HepG2 (cell line): ENCODE measurements around the gene MBD2. TPM values are rescaled to one million over a fixed set of nuclear protein-coding genes. Genes with fewer than 3 reads are reported as not detected.

Experiments
- ATAD3A ChIP-seq: sonication (generic); formaldehyde crosslinking; IDR thresholded peaks from 2 replicates; pipeline ENCODE4 v1.4.0; 2020; ENCODE audit warnings: missing genetic modification reagents
- ETS1 ChIP-seq: sonication (generic); formaldehyde crosslinking; IDR thresholded peaks from 2 replicates; pipeline ENCODE4 v1.4.0; 2020; ENCODE audit warnings: missing genetic modification reagents
- KIAA2018 ChIP-seq: sonication (generic); formaldehyde crosslinking; IDR thresholded peaks from 2 replicates; pipeline ENCODE4 v1.5.0; 2020; ENCODE audit warnings: mild to moderate bottlenecking, missing genetic modification reagents, borderline replicate concordance
- PHF5A ChIP-seq: IDR thresholded peaks from one replicate; pipeline ENCODE4 v1.6.1; 2018; ENCODE audit warnings: low read depth, missing genetic modification reagents; ENCODE audit not compliant: unreplicated experiment
- TAF15 ChIP-seq: fragments of 200-400 bp; formaldehyde crosslinking; IDR thresholded peaks from one replicate; pipeline ENCODE4 v1.6.1; 2018; ENCODE audit warnings: mild to moderate bottlenecking, low read depth, low read length; ENCODE audit not compliant: poor library complexity, severe bottlenecking
- THAP8 ChIP-seq: sonication (generic); formaldehyde crosslinking; IDR thresholded peaks from 2 replicates; pipeline ENCODE4 v1.5.1; 2020; ENCODE audit warnings: missing genetic modification reagents, mild to moderate bottlenecking, borderline replicate concordance
- YEATS2 ChIP-seq: sonication (generic); formaldehyde crosslinking; IDR thresholded peaks from 2 replicates; pipeline ENCODE4 v1.4.0; 2020; ENCODE audit warnings: missing genetic modification reagents, borderline replicate concordance
- ZBTB7B ChIP-seq: sonication (generic); formaldehyde crosslinking; IDR thresholded peaks from 2 replicates; pipeline ENCODE4 v1.4.0; 2020; ENCODE audit warnings: missing genetic modification reagents
- ZFP36 ChIP-seq: fragments of 150-350 bp; IDR thresholded peaks from 2 replicates; pipeline ENCODE4 v1.6.1; 2018; ENCODE audit warnings: borderline replicate concordance, low read length, low read depth; ENCODE audit not compliant: partially characterized antibody
- ZNF205 ChIP-seq: IDR thresholded peaks from 2 replicates; pipeline ENCODE4 v1.6.1; 2018; ENCODE audit warnings: missing biosample characterization, missing genetic modification reagents
- ZNF382 ChIP-seq: sonication (generic); formaldehyde crosslinking; IDR thresholded peaks from 2 replicates; pipeline ENCODE4 v1.5.0; 2020; ENCODE audit warnings: missing genetic modification reagents, mild to moderate bottlenecking, borderline replicate concordance
- ZNF503 ChIP-seq: sonication (generic); formaldehyde crosslinking; IDR thresholded peaks from 2 replicates; pipeline ENCODE4 v1.4.0; 2020; ENCODE audit warnings: missing genetic modification reagents
- ZNF713 ChIP-seq: sonication (generic); formaldehyde crosslinking; IDR thresholded peaks from 2 replicates; pipeline ENCODE4 v1.4.0; 2020; ENCODE audit warnings: mild to moderate bottlenecking, missing genetic modification reagents
- ZNF766 ChIP-seq: sonication (generic); formaldehyde crosslinking; IDR thresholded peaks from 2 replicates; pipeline ENCODE4 v1.5.0; 2020; ENCODE audit warnings: missing genetic modification reagents, borderline replicate concordance
- ZNF770 ChIP-seq: sonication (generic); formaldehyde crosslinking; IDR thresholded peaks from 2 replicates; pipeline ENCODE4 v1.5.0; 2020; ENCODE audit warnings: mild to moderate bottlenecking, missing genetic modification reagents
- ZSCAN12 ChIP-seq: sonication (generic); formaldehyde crosslinking; IDR thresholded peaks from 2 replicates; pipeline ENCODE4 v1.9.0; 2021; ENCODE audit warnings: mild to moderate bottlenecking, missing genetic modification reagents
- polyA plus RNA-seq, 8 experiments: library from polyadenylated mRNA; depleted of rRNA in 3 of 8; stranded (reverse) in 7 of 8; unstranded in 1 of 8; fragments of >200 nt; fragmentation: Illumina TruSeq in 4 of 8; extraction: Trizol in 4 of 8; gene quantifications; 2 replicates each; pipeline versions ENCODE4 v1.2.1 to v1.2.3, GENCODE V29; 2011 to 2016; ENCODE audit warnings: low read depth in 4 of 8, missing spikeins in 1 of 8, mixed read lengths in 1 of 8; ENCODE audit not compliant: insufficient read depth in 1 of 8
- total RNA-seq, 5 experiments: library from RNA; depleted of rRNA; stranded (reverse); fragments of >200 nt; fragmentation: Illumina TruSeq; extraction: Trizol; gene quantifications; 2 replicates each; pipeline ENCODE4 v1.2.3, GENCODE V29; 2016; ENCODE audit warnings: low read depth in 1 of 5

The MBD2 gene
- total and polyA plus RNA-seq, 2 of the 13 experiments (the other 11 are each of a cell fraction or from before 2014, with no cell fraction given): 19.1 to 38.5 TPM

- TF ChIP-seq KIAA2018 (CRISPR knock-in tag): no peak
- no peak for TF ChIP-seq ZBTB7B (CRISPR knock-in tag)
- TF ChIP-seq ZNF382: no peak
- TF ChIP-seq THAP8 (CRISPR knock-in tag): no peak
- no peak for TF ChIP-seq ETS1 (CRISPR knock-in tag)
- TF ChIP-seq ZNF503 (CRISPR knock-in tag): no peak
- no peak for TF ChIP-seq PHF5A (CRISPR knock-in tag)
- no peak for TF ChIP-seq ZNF766 (CRISPR knock-in tag)
- TF ChIP-seq ZFP36: no peak
- no peak for TF ChIP-seq TAF15
- TF ChIP-seq ZNF205 (CRISPR knock-in tag): no peak; the same call in 1 of the 2 replicates
- no peak for TF ChIP-seq ZNF770 (CRISPR knock-in tag)
- TF ChIP-seq YEATS2 (CRISPR knock-in tag): no peak
- no peak for TF ChIP-seq ZNF713 (CRISPR knock-in tag)
- TF ChIP-seq ATAD3A: no peak
- TF ChIP-seq ZSCAN12 (CRISPR knock-in tag): no peak
These were observed 29.8 kb upstream of the MBD2 start (continued) for GRCh38 chr18:54254265-54254758.
